K562 (cell line): ENCODE results near the gene ZNF805. TPM values are rescaled to one million over a fixed set of nuclear protein-coding genes. Genes with fewer than 3 reads are reported as not detected.

Source experiments
- GABPA ChIP-seq: fragments of 200-800 bp; sonication (Bioruptor generic); conservative IDR thresholded peaks from 2 replicates; pipeline ENCODE4 v1.6.1; 2016; ENCODE audit warnings: low read depth, missing genetic modification characterization, missing compliant biosample characterization
- KLF1 ChIP-seq: fragments of 450-650 bp; IDR thresholded peaks from 2 replicates; pipeline ENCODE4 v1.6.1; 2016; ENCODE audit warnings: missing genetic modification characterization, missing compliant biosample characterization
- MIER1 ChIP-seq: fragments of 450-650 bp; IDR thresholded peaks from 2 replicates; pipeline ENCODE4 v1.6.1; 2016; ENCODE audit warnings: antibody characterized with exemption, mild to moderate bottlenecking, low read depth
- POLR2B ChIP-seq: fragments of 450-650 bp; IDR thresholded peaks from 2 replicates; pipeline ENCODE4 v1.6.1; 2018; ENCODE audit warnings: low read depth; ENCODE audit not compliant: partially characterized antibody
- ZNF197 ChIP-seq: fragments of 200-800 bp; sonication (Bioruptor generic); IDR thresholded peaks from 2 replicates; pipeline ENCODE4 v1.6.1; 2016; ENCODE audit warnings: low read depth, missing genetic modification characterization, missing compliant biosample characterization
- polyA plus RNA-seq, 8 experiments: library from polyadenylated mRNA; depleted of rRNA in 4 of 8; stranded (reverse) in 5 of 8; unstranded in 3 of 8; fragments of >200 nt; fragmentation: Nextera tagmentation in 2 of 8; fragmentation: Illumina TruSeq in 1 of 8; extraction: Ambion mirVana in 2 of 8; extraction: Trizol in 1 of 8; gene quantifications; 2 replicates each; pipeline versions ENCODE4 v1.2.1 to v1.2.3, GENCODE V29; 2011 to 2014; ENCODE audit warnings: inconsistent platforms in 1 of 8, missing spikeins in 1 of 8
- total RNA-seq, 7 experiments: library from RNA; depleted of rRNA in 6 of 7; stranded (reverse); fragments of >200 nt in 6 of 7; fragmentation: Illumina TruSeq in 2 of 7; extraction: Trizol in 2 of 7; gene quantifications; 2 replicates each; pipeline versions ENCODE4 v1.2.1 to v1.2.3, GENCODE V29; 2011 to 2021; ENCODE audit warnings: low replicate concordance in 1 of 7
- TF ChIP-seq, protein P1 (sequence below), 2 experiments: fragments of 450-650 bp; formaldehyde crosslinking in 1 of 2; IDR thresholded peaks; 2 replicates each; pipeline versions ENCODE4 v1.4.0 to v1.6.1; 2014 to 2020; ENCODE audit warnings: mild to moderate bottlenecking in 2 of 2, borderline replicate concordance in 1 of 2, low read depth in 1 of 2
- TF ChIP-seq, protein P2 (sequence below): fragments of 250-450 bp; sonication (Bioruptor Pico); IDR thresholded peaks from 2 replicates; pipeline ENCODE4 v1.5.0; 2021; ENCODE audit warnings: mild to moderate bottlenecking, moderate library complexity
- TF ChIP-seq, protein P3 (sequence below): IDR thresholded peaks from 2 replicates; pipeline ENCODE4 v1.6.1; 2016; ENCODE audit warnings: missing genetic modification characterization, missing compliant biosample characterization
- TF ChIP-seq, protein P4 (sequence below): fragments of 250-450 bp; sonication (Bioruptor Pico); IDR thresholded peaks from 2 replicates; pipeline ENCODE4 v1.9.0; 2021; ENCODE audit warnings: mild to moderate bottlenecking, inconsistent platforms

Gene ZNF805
- total and polyA plus RNA-seq, 9 of the 15 experiments (the other 6 are each of a cell fraction or from before 2014, with no cell fraction given), result 0.32 to 6.7 (median 3.9) TPM

DNA sequence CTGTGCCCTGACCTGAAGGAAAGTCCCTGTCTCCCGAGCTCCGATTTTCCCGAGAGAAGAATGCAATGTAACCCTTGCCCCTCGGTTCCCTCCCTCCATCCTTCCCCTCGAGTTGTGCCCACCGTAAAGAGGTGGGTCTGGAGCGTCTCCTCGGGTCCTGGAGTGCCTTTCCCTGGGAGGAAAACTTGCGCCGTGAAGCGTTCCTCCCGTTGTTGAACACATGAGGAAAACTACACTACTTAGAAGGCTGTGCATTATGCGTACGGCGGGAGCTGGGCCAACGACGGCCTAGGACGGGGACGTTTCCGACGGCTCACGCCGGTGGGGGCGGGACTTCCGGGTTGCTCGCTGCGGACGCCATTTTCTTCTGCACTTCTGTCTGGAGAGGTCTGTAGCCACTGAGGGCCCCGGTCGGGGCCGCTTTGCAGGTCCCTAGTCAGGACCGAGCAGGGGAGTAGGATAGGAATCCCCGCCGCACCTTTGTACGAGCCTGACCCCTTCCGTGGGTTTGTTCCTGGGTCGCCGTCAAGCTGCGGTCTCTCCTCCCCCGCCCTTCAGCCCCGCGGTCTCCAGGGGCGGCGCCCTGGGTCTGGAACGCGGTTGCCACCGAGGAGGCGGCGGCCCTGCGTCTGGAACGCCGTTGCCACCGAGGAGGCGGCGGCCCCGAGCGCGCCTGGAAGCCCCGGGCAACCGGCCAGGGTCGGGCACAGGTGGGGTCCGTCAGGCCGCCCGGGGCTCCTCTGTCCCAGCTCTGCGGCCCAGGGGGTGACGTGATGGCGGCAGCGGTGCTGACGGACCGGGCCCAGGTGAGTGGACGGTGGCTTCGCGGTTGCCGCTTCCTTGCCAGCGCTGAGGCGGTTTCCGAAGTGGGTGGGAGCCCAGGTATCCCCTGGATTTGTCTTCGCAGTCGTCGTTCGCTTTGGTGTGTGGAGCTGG is 49.0 kb upstream of the ZNF805 start, which contains the start of gene ZNF264 (continued):
- TF ChIP-seq, protein P1, sequence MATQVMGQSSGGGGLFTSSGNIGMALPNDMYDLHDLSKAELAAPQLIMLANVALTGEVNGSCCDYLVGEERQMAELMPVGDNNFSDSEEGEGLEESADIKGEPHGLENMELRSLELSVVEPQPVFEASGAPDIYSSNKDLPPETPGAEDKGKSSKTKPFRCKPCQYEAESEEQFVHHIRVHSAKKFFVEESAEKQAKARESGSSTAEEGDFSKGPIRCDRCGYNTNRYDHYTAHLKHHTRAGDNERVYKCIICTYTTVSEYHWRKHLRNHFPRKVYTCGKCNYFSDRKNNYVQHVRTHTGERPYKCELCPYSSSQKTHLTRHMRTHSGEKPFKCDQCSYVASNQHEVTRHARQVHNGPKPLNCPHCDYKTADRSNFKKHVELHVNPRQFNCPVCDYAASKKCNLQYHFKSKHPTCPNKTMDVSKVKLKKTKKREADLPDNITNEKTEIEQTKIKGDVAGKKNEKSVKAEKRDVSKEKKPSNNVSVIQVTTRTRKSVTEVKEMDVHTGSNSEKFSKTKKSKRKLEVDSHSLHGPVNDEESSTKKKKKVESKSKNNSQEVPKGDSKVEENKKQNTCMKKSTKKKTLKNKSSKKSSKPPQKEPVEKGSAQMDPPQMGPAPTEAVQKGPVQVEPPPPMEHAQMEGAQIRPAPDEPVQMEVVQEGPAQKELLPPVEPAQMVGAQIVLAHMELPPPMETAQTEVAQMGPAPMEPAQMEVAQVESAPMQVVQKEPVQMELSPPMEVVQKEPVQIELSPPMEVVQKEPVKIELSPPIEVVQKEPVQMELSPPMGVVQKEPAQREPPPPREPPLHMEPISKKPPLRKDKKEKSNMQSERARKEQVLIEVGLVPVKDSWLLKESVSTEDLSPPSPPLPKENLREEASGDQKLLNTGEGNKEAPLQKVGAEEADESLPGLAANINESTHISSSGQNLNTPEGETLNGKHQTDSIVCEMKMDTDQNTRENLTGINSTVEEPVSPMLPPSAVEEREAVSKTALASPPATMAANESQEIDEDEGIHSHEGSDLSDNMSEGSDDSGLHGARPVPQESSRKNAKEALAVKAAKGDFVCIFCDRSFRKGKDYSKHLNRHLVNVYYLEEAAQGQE (IDR thresholded peaks at IDR 0.05; ENCODE audit: borderline replicate concordance), result no peak
- TF ChIP-seq, protein P1 (CRISPR knock-in tag; IDR thresholded peaks at IDR 0.05; ENCODE audit: low read depth), result no peak
- peak; percentile 91 for TF ChIP-seq GABPA (tag)
- TF ChIP-seq ZNF197 (CRISPR knock-in tag), result no peak
- peak; percentile 25 for TF ChIP-seq POLR2B
- TF ChIP-seq, protein P2, sequence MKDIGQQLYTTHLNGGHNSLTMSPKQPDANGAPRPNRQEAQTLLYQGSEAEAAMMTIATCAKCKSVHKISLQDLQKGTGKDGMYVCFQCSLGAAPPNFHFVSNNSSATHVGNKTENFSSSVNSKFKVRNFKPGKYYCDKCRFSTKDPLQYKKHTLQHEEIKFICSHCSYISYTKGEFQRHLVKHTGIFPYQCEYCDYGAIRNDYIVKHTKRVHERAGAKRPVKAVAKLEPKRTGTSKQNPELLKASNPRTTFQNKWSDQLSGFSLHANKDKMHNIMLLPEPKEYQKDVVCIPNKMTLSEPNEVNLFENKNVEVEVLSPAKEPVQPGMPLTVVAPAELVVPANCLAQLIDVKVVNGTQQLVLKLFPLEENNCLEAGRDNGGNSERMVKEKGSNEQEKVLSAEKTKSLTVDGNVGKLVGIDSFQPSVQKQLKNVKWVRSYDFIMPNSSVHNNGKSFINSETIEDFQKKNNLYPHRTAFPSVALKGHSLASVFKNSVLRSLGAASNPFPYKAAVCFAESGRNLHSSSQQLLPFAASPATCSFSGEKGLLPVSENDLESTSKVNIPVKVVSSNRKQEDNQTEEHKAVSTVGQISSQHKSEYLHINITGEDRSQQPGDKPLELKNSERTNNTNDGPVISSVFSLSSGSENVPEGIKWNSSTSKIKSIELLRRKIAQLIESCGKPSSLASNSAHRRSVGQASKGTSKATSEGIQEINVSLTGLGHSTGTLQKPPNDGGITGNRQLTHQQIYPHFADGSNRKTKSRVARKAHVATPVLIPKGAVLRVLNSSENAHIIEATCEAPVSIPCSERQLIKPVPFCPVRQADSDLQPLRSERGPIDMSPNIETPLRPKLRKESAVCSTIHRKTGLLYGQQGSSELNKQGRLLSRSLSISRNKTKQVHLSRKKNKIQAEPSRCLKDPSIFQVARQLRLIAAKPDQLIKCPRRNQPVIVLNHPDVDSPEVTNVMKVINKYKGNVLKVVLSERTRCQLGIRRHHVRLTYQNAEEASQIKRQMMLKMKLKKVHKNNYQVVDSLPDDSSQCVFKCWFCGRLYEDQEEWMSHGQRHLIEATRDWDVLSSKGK (CRISPR knock-in tag), result no peak
- TF ChIP-seq, protein P3, sequence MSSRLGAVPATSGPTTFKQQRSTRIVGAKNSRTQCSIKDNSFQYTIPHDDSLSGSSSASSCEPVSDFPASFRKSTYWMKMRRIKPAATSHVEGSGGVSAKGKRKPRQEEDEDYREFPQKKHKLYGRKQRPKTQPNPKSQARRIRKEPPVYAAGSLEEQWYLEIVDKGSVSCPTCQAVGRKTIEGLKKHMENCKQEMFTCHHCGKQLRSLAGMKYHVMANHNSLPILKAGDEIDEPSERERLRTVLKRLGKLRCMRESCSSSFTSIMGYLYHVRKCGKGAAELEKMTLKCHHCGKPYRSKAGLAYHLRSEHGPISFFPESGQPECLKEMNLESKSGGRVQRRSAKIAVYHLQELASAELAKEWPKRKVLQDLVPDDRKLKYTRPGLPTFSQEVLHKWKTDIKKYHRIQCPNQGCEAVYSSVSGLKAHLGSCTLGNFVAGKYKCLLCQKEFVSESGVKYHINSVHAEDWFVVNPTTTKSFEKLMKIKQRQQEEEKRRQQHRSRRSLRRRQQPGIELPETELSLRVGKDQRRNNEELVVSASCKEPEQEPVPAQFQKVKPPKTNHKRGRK (tag), result no peak
- no peak for TF ChIP-seq KLF1 (tag)
- TF ChIP-seq, protein P4, sequence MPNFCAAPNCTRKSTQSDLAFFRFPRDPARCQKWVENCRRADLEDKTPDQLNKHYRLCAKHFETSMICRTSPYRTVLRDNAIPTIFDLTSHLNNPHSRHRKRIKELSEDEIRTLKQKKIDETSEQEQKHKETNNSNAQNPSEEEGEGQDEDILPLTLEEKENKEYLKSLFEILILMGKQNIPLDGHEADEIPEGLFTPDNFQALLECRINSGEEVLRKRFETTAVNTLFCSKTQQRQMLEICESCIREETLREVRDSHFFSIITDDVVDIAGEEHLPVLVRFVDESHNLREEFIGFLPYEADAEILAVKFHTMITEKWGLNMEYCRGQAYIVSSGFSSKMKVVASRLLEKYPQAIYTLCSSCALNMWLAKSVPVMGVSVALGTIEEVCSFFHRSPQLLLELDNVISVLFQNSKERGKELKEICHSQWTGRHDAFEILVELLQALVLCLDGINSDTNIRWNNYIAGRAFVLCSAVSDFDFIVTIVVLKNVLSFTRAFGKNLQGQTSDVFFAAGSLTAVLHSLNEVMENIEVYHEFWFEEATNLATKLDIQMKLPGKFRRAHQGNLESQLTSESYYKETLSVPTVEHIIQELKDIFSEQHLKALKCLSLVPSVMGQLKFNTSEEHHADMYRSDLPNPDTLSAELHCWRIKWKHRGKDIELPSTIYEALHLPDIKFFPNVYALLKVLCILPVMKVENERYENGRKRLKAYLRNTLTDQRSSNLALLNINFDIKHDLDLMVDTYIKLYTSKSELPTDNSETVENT (CRISPR knock-in tag), result no peak
- TF ChIP-seq MIER1, result no peak
